ENCODE data around the gene MMD2. TPM values are rescaled to one million over a fixed set of nuclear protein-coding genes. Genes with fewer than 3 reads are reported as not detected.
"Not testable (repeated sequence)": the region's sequence is repeated elsewhere in the genome, so short reads cannot be mapped to it uniquely, and the experiment has no call there.

The MMD2 gene
- total RNA-seq, 2 experiments from 2014 or later = not detected

GRCh38 chr7:4995429-4995969, 36.5 kb upstream of the MMD2 start:
- no peaks in the 10 kb centered on the region for H4K20me1 ChIP-seq (ENCODE audit: insufficient read depth, low read length)
- H2AFZ ChIP-seq (ENCODE audit: low read length) = no peak overlapping the region
- H3K4me1 ChIP-seq (ENCODE audit: insufficient read depth, low read length, poor library complexity, severe bottlenecking) = no peaks in the 10 kb centered on the region
- H3K79me2 ChIP-seq (ENCODE audit: insufficient read depth, low read depth, low read length) = no peaks in the 10 kb centered on the region
- TF ChIP-seq CTCF (conservative IDR thresholded peaks at IDR 0.05; ENCODE audit: low read length) = no peak
- no peak for TF ChIP-seq EZH2phosphoT487 (IDR thresholded peaks at IDR 0.05; ENCODE audit: borderline replicate concordance, low read depth, low read length)
- no peak for DNase-seq (ENCODE audit: low spot score)
- no peak overlapping the region for H3K4me2 ChIP-seq (ENCODE audit: low read length)
- intact Hi-C loops (cut with micrococcal nuclease; ENCODE audit: unreplicated experiment) = no loop called here
- CTCF ChIA-PET (ENCODE audit: unreplicated experiment) = no interaction called here
- no peak overlapping the region for H3K27ac ChIP-seq (ENCODE audit: low read depth, low read length, poor library complexity, severe bottlenecking)
- H3K4me3 ChIP-seq (ENCODE audit: low read depth, low read length, poor library complexity, severe bottlenecking) = no peak overlapping the region
- H3K9me3 ChIP-seq (ENCODE audit: low read length) = no peaks in the 10 kb centered on the region
- H3K36me3 ChIP-seq (ENCODE audit: insufficient read depth, low read length) = peaks cover 62% of the 10 kb centered on the region
- no TSS peak for BruUV-seq (replicated peaks)
- H3K9me2 ChIP-seq (ENCODE audit: insufficient read depth, low read length) = no peaks in the 10 kb centered on the region
- POLR2A ChIA-PET = no interaction called here

GRCh38 chr7:4993471-4993870, 34.5 kb upstream of the MMD2 start:
- no TSS peak for BruUV-seq (replicated peaks)
- H3K4me1 ChIP-seq (ENCODE audit: insufficient read depth, low read length, poor library complexity, severe bottlenecking) = no peaks in the 10 kb centered on the region
- H3K9me2 ChIP-seq (ENCODE audit: insufficient read depth, low read length) = no peaks in the 10 kb centered on the region
- intact Hi-C loops (cut with micrococcal nuclease; ENCODE audit: unreplicated experiment) = no loop called here
- peaks cover 81% of the 10 kb centered on the region for H3K36me3 ChIP-seq (ENCODE audit: insufficient read depth, low read length)
- TF ChIP-seq CTCF (conservative IDR thresholded peaks at IDR 0.05; ENCODE audit: low read length) (no peak), EZH2phosphoT487 (IDR thresholded peaks at IDR 0.05; ENCODE audit: borderline replicate concordance, low read depth, low read length) (no peak)
- H3K79me2 ChIP-seq (ENCODE audit: insufficient read depth, low read depth, low read length) = no peaks in the 10 kb centered on the region
- no peaks in the 10 kb centered on the region for H4K20me1 ChIP-seq (ENCODE audit: insufficient read depth, low read length)
- no peak overlapping the region for H3K27ac ChIP-seq (ENCODE audit: low read depth, low read length, poor library complexity, severe bottlenecking)
- no peak overlapping the region for H2AFZ ChIP-seq (ENCODE audit: low read length)
- no peak for DNase-seq (ENCODE audit: low spot score)
- no peak overlapping the region for H3K4me2 ChIP-seq (ENCODE audit: low read length)
- ChIA-PET CTCF (ENCODE audit: unreplicated experiment) (no interaction called here), POLR2A (no interaction called here)
- H3K4me3 ChIP-seq (ENCODE audit: low read depth, low read length, poor library complexity, severe bottlenecking) = no peak overlapping the region
- no peaks in the 10 kb centered on the region for H3K9me3 ChIP-seq (ENCODE audit: low read length)

GRCh38 chr7:4982741-4983140, 23.8 kb upstream of the MMD2 start:
- H3K4me3 ChIP-seq (ENCODE audit: low read depth, low read length, poor library complexity, severe bottlenecking); H3K27ac ChIP-seq (ENCODE audit: low read depth, low read length, poor library complexity, severe bottlenecking); CTCF ChIA-PET (ENCODE audit: unreplicated experiment): not testable (repeated sequence)

GRCh38 chr7:4981295-4981890, 22.4 kb upstream of the MMD2 start:
- H3K4me1 ChIP-seq (ENCODE audit: insufficient read depth, low read length, poor library complexity, severe bottlenecking); intact Hi-C loops (cut with micrococcal nuclease; ENCODE audit: unreplicated experiment); H3K4me3 ChIP-seq (ENCODE audit: low read depth, low read length, poor library complexity, severe bottlenecking); BruUV-seq (replicated peaks); DNase-seq (ENCODE audit: low spot score); H3K27ac ChIP-seq (ENCODE audit: low read depth, low read length, poor library complexity, severe bottlenecking); CTCF ChIA-PET (ENCODE audit: unreplicated experiment); H3K9me3 ChIP-seq (ENCODE audit: low read length); H2AFZ ChIP-seq (ENCODE audit: low read length); H4K20me1 ChIP-seq (ENCODE audit: insufficient read depth, low read length); POLR2A ChIA-PET; H3K9me2 ChIP-seq (ENCODE audit: insufficient read depth, low read length); H3K4me2 ChIP-seq (ENCODE audit: low read length): not testable (repeated sequence)
- Histone ChIP-seq H3K36me3 (ENCODE audit: insufficient read depth, low read length) (peaks cover 83% of the 10 kb centered on the region), H3K79me2 (ENCODE audit: insufficient read depth, low read depth, low read length) (peaks cover 11% of the 10 kb centered on the region)

More at GRCh38 chr7:4982741-4983140, 23.8 kb upstream of the MMD2 start:
- BruUV-seq (replicated peaks); H2AFZ ChIP-seq (ENCODE audit: low read length); H3K9me3 ChIP-seq (ENCODE audit: low read length); intact Hi-C loops (cut with micrococcal nuclease; ENCODE audit: unreplicated experiment); H3K4me2 ChIP-seq (ENCODE audit: low read length); H3K9me2 ChIP-seq (ENCODE audit: insufficient read depth, low read length); DNase-seq (ENCODE audit: low spot score); H4K20me1 ChIP-seq (ENCODE audit: insufficient read depth, low read length); H3K4me1 ChIP-seq (ENCODE audit: insufficient read depth, low read length, poor library complexity, severe bottlenecking): not testable (repeated sequence)
- peaks cover 11% of the 10 kb centered on the region for H3K79me2 ChIP-seq (ENCODE audit: insufficient read depth, low read depth, low read length)
- H3K36me3 ChIP-seq (ENCODE audit: insufficient read depth, low read length) = peaks cover 82% of the 10 kb centered on the region
- POLR2A ChIA-PET = interaction anchor here (0.6 kb wide), 1 partner anchor 106 kb away, joined by 3 read pairs; no protein-coding TSS in a partner anchor

GRCh38 chr7:4975626-4976025, 16.6 kb upstream of the MMD2 start:
- H3K9me3 ChIP-seq (ENCODE audit: low read length); H4K20me1 ChIP-seq (ENCODE audit: insufficient read depth, low read length); H2AFZ ChIP-seq (ENCODE audit: low read length); H3K27ac ChIP-seq (ENCODE audit: low read depth, low read length, poor library complexity, severe bottlenecking); H3K9me2 ChIP-seq (ENCODE audit: insufficient read depth, low read length); BruUV-seq (replicated peaks); CTCF ChIA-PET (ENCODE audit: unreplicated experiment); H3K4me1 ChIP-seq (ENCODE audit: insufficient read depth, low read length, poor library complexity, severe bottlenecking); DNase-seq (ENCODE audit: low spot score): not testable (repeated sequence)
- Histone ChIP-seq H3K36me3 (ENCODE audit: insufficient read depth, low read length) (peaks cover 45% of the 10 kb centered on the region), H3K79me2 (ENCODE audit: insufficient read depth, low read depth, low read length) (peaks cover 26% of the 10 kb centered on the region), H3K4me2 (ENCODE audit: low read length) (peak overlapping the region; percentile 99), H3K4me3 (ENCODE audit: low read depth, low read length, poor library complexity, severe bottlenecking) (peak overlapping the region; percentile 99)
- intact Hi-C loops (cut with micrococcal nuclease; ENCODE audit: unreplicated experiment) = loop anchor here (10.0 kb wide), 1 partner anchor 201 kb away; the partner anchor contains the start of gene AP5Z1
- POLR2A ChIA-PET = interaction anchor here (0.8 to 1.3 kb wide), 2 partner anchors 20 to 1585 kb away, joined by 3 read pairs; no protein-coding TSS in a partner anchor
